Measurements from ENCODE around the gene MRS2. TPM values are rescaled to one million over a fixed set of nuclear protein-coding genes. Genes with fewer than 3 reads are reported as not detected.

Gene MRS2
- total RNA-seq, 1 experiment from 2014 or later, result 37.4 TPM

Other genes with a start within 250 kb of the MRS2 start
- 0.02 TPM in 1 of 2 replicates, not detected in the other for gene DCDC2, start 44.9 kb upstream of the MRS2 start, total RNA-seq (2014; rRNA removed; shearing (Covaris generic))
- 0.08 TPM in 1 of 2 replicates, not detected in the other for gene GPLD1, start 86.6 kb downstream of the MRS2 start, total RNA-seq (2014; rRNA removed; shearing (Covaris generic))
- 1.7 and 2.0 TPM in 2 replicates for gene ALDH5A1, start 92.0 kb downstream of the MRS2 start, total RNA-seq (2014; rRNA removed; shearing (Covaris generic))
- gene KIAA0319, start 243.3 kb downstream of the MRS2 start, total RNA-seq (2014; rRNA removed; shearing (Covaris generic)), result 2.0 TPM in 2 replicates

Data from H4 (cell line).